Neural progenitor cell (in vitro differentiated cells): Measurements from ENCODE around the gene RSPO4.

Source experiments
- EZH2 ChIP-seq: fragments of 200-600 bp; sonication (generic); IDR thresholded peaks from 2 replicates; pipeline ENCODE4 v1.6.1; 2017; ENCODE audit warnings: antibody characterized with exemption, mild to moderate bottlenecking, moderate library complexity
- TF ChIP-seq, protein P1 (sequence below): fragments of 200-600 bp; sonication (generic); IDR thresholded peaks from 2 replicates; pipeline ENCODE4 v1.5.1; 2017; ENCODE audit warnings: antibody characterized with exemption, mild to moderate bottlenecking

DNA sequence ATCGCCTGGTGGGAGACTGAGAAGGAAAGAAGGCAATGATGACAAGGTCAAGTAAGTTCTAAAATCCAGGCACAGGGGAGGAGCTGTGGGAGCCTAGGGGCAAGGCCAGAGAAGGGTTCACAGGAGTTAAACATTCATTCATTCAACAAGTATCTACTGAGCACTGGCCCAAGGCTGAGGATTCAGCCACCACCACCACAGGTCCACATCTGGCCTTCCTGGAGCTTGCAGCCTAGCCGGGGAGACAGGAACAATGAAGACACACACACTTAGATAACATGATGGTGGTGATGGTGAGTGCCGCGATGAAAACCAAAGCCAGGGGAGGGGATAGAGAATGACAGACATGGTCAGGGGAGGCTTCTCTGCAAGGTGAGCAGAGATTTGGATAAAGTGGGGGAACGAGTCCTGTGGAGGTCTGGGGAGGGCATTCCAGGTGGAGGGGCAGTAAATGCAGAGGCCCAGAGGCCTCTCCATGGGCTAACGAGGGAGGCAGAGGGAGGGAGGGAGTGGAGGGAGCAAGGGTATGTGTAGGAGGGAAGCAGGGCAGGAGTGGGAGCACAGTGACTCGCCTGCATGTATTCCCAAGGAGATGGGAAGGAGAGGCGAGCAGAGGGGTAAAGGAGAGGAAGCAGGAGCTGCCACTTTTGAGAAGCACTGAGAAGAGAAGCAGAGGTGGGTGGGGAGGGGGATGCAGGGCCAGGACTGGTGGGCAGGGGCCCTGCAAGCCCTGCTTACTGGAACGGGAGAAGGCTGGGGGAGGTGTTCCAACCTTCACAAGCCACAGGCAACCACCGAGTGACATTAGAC is 10.5 kb upstream of the RSPO4 start:
- TF ChIP-seq, protein P1, sequence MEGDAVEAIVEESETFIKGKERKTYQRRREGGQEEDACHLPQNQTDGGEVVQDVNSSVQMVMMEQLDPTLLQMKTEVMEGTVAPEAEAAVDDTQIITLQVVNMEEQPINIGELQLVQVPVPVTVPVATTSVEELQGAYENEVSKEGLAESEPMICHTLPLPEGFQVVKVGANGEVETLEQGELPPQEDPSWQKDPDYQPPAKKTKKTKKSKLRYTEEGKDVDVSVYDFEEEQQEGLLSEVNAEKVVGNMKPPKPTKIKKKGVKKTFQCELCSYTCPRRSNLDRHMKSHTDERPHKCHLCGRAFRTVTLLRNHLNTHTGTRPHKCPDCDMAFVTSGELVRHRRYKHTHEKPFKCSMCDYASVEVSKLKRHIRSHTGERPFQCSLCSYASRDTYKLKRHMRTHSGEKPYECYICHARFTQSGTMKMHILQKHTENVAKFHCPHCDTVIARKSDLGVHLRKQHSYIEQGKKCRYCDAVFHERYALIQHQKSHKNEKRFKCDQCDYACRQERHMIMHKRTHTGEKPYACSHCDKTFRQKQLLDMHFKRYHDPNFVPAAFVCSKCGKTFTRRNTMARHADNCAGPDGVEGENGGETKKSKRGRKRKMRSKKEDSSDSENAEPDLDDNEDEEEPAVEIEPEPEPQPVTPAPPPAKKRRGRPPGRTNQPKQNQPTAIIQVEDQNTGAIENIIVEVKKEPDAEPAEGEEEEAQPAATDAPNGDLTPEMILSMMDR = no peak
- no peak for TF ChIP-seq EZH2
